Natural killer cell (primary cell): ENCODE results near the gene MYCBPAP. TPM values are rescaled to one million over a fixed set of nuclear protein-coding genes. Genes with fewer than 3 reads are reported as not detected.
A peak's percentile ranks its signal among the peaks of the same experiment; 100 is the strongest.

Experiments
- ATAC-seq, 3 donors: fragments of 150-1000 bp in 2 of 3; fragments of 200-7000 bp in 1 of 3; cut with Tn5 transposase; 1 replicate in 1 of 3; 2 replicates in 2 of 3; pipeline ENCODE4 v1.10.0; 2021; ENCODE audit warnings: mild to moderate bottlenecking in 2 of 3, moderate library complexity in 2 of 3
- DNase-seq, 2 donors: peaks; one replicate each; pipeline versions ENCODE4 v3.0.0 to v3.0.0-alpha.2; 2013 to 2021; ENCODE audit warnings: mixed read lengths in 1 of 2
- H3K27ac ChIP-seq: one replicate; pipeline ENCODE4 v1.5.1; 2013; ENCODE audit warnings: mild to moderate bottlenecking, low read length
- H3K27me3 ChIP-seq: one replicate; pipeline ENCODE4 v1.6.1; 2013; ENCODE audit warnings: low read length; ENCODE audit not compliant: control insufficient read depth, insufficient read depth
- H3K36me3 ChIP-seq: one replicate; pipeline ENCODE4 v1.6.1; 2013; ENCODE audit warnings: low read length; ENCODE audit not compliant: control insufficient read depth, insufficient read depth
- H3K4me1 ChIP-seq: one replicate; pipeline ENCODE4 v1.6.1; 2013; ENCODE audit warnings: low read length; ENCODE audit not compliant: control insufficient read depth, insufficient read depth
- H3K4me3 ChIP-seq: one replicate; pipeline ENCODE4 v1.5.1; 2013; ENCODE audit warnings: low read length
- H3K9me3 ChIP-seq: one replicate; pipeline ENCODE4 v1.6.1; 2013; ENCODE audit warnings: low read length; ENCODE audit not compliant: control insufficient read depth, insufficient read depth
- H3K27ac Mint-ChIP-seq, 2 donors: one replicate each; pipeline ENCODE4 v1.8.0; 2022; ENCODE audit warnings: mild to moderate bottlenecking in 2 of 2, mixed read lengths in 2 of 2, moderate library complexity in 1 of 2
- H3K27me3 Mint-ChIP-seq, 2 donors: one replicate each; pipeline ENCODE4 v1.8.0; 2022; ENCODE audit warnings: low read depth in 2 of 2, mixed read lengths in 2 of 2
- H3K36me3 Mint-ChIP-seq: one replicate; pipeline ENCODE4 v1.8.0; 2022; ENCODE audit warnings: mixed read lengths
- H3K4me1 Mint-ChIP-seq, 2 donors: one replicate each; pipeline ENCODE4 v1.8.0; 2022; ENCODE audit warnings: mixed read lengths in 2 of 2
- H3K4me3 Mint-ChIP-seq: one replicate; pipeline ENCODE4 v1.8.0; 2022; ENCODE audit warnings: mild to moderate bottlenecking, moderate library complexity, mixed read lengths
- H3K9me3 Mint-ChIP-seq, 2 donors: one replicate each; pipeline ENCODE4 v1.8.0; 2022; ENCODE audit warnings: mixed read lengths in 2 of 2
- CTCF ChIP-seq: fragments of 200-600 bp; IDR thresholded peaks from one replicate; pipeline ENCODE4 v1.8.0; 2022; ENCODE audit warnings: antibody characterized with exemption
- WGBS: methylation state at CpG from one replicate; pipeline ENCODE4 v1.1.7; 2013; ENCODE audit warnings: missing lambda C conversion rate; ENCODE audit not compliant: insufficient coverage; 5-methylcytosine and 5-hydroxymethylcytosine counted together
- intact Hi-C: fragments of 100-400 bp; cut with micrococcal nuclease; formaldehyde crosslinking; loops from one replicate; pipeline ENCODE4 v1.14.2; 2022
- total RNA-seq, 4 donors: library from RNA; stranded (reverse); fragments of 120-200 nt in 1 of 4; gene quantifications; one replicate each; pipeline versions ENCODE4 v1.2.3 to v1.2.4, GENCODE V29; 2013 to 2022

Gene MYCBPAP
- total RNA-seq, 3 donors from 2014 or later (not counting 1 experiment from before 2014, with no cell fraction given) = 0.26 to 4.9 (median 0.70) TPM

- H3K4me1 Mint-ChIP-seq = peaks cover 20 to 26% of the 10 kb centered on the region in 2 donors
- WGBS = 2% methylated on average over 82 of the region's 82 CpGs
These were observed 33.8 kb downstream of the MYCBPAP start for GRCh38 chr17:50541716-50542688.

GRCh38 chr17:50542795-50543774 lies 34.8 kb downstream of the MYCBPAP start:
- peaks cover 12 to 20% of the 10 kb centered on the region in 2 donors for H3K27me3 Mint-ChIP-seq
- DNase-seq = no peak
- WGBS = 90% methylated on average over 16 of the region's 16 CpGs
- no peaks in the 10 kb centered on the region for H3K27me3 ChIP-seq
- H3K36me3 Mint-ChIP-seq = no peaks in the 10 kb centered on the region
- no peak for ATAC-seq
- peak overlapping the region; percentile 85 for H3K4me3 Mint-ChIP-seq
- no peak for TF ChIP-seq CTCF
- H3K36me3 ChIP-seq = no peaks in the 10 kb centered on the region
- intact Hi-C loops = loop anchor here (5.0 to 10.0 kb wide), 2 partner anchors 66 to 142 kb away; partner anchors contain the start of gene RSAD1
- H3K4me3 ChIP-seq = no peak overlapping the region
- no peaks in the 10 kb centered on the region for H3K9me3 ChIP-seq
- H3K9me3 Mint-ChIP-seq = no peaks in the 10 kb centered on the region
- no peak overlapping the region for H3K27ac ChIP-seq
- peak overlapping the region in 1 of 2 donors; percentile 50 for H3K27ac Mint-ChIP-seq
- H3K4me1 Mint-ChIP-seq = peaks cover 20 to 27% of the 10 kb centered on the region in 2 donors
- peaks cover 33% of the 10 kb centered on the region for H3K4me1 ChIP-seq

More at GRCh38 chr17:50541716-50542688, 33.8 kb downstream of the MYCBPAP start:
- peak overlapping the region; percentile 67 for H3K4me3 ChIP-seq
- peaks cover 23% of the 10 kb centered on the region for H3K4me1 ChIP-seq
- intact Hi-C loops = loop anchor here (5.0 to 10.0 kb wide), 2 partner anchors 65 to 143 kb away; partner anchors contain the start of gene RSAD1
- no peak overlapping the region for H3K27ac ChIP-seq
- peak overlapping the region; percentile 48 to 50 for H3K27ac Mint-ChIP-seq
- peak; percentile 60 for TF ChIP-seq CTCF
- peak overlapping the region; percentile 85 for H3K4me3 Mint-ChIP-seq
- H3K36me3 ChIP-seq = no peaks in the 10 kb centered on the region
- ATAC-seq (peak; percentile 83 to 89 (median 86)), DNase-seq (peak; percentile 81 to 89)
- H3K9me3 ChIP-seq = no peaks in the 10 kb centered on the region
- H3K36me3 Mint-ChIP-seq = no peaks in the 10 kb centered on the region
- peaks cover 12 to 20% of the 10 kb centered on the region in 2 donors for H3K27me3 Mint-ChIP-seq
- H3K9me3 Mint-ChIP-seq = no peaks in the 10 kb centered on the region
- H3K27me3 ChIP-seq = no peaks in the 10 kb centered on the region

- H3K36me3 ChIP-seq = no peaks in the 10 kb centered on the region
- peaks cover 33% of the 10 kb centered on the region for H3K4me1 ChIP-seq
- ATAC-seq (no peak), DNase-seq (no peak)
- Mint-ChIP-seq H3K4me1 (peaks cover 20 to 27% of the 10 kb centered on the region in 2 donors), H3K9me3 (no peaks in the 10 kb centered on the region), H3K27me3 (peaks cover 12 to 20% of the 10 kb centered on the region in 2 donors), H3K36me3 (no peaks in the 10 kb centered on the region), H3K27ac (no peak overlapping the region), H3K4me3 (peak overlapping the region; percentile 61)
- intact Hi-C loops = loop anchor here (5.0 to 10.0 kb wide), 2 partner anchors 67 to 140 kb away; partner anchors contain the start of gene RSAD1
- H3K4me3 ChIP-seq = no peak overlapping the region
- TF ChIP-seq CTCF = no peak
- H3K27ac ChIP-seq = no peak overlapping the region
- WGBS = 53% methylated on average over 7 of the region's 7 CpGs
- H3K27me3 ChIP-seq = no peaks in the 10 kb centered on the region
- no peaks in the 10 kb centered on the region for H3K9me3 ChIP-seq
These were observed 36.3 kb downstream of the MYCBPAP start for GRCh38 chr17:50544516-50544915.
